Ishikawa (cell line): ENCODE data around the gene MYPOP.

Source experiments
- CEBPB ChIP-seq: IDR thresholded peaks from 2 replicates; pipeline ENCODE4 v1.6.1; 2012
- EP300 ChIP-seq: IDR thresholded peaks from 2 replicates; pipeline ENCODE4 v1.6.1; 2012; ENCODE audit warnings: borderline replicate concordance
- MAX ChIP-seq: IDR thresholded peaks from 2 replicates; pipeline ENCODE4 v1.6.1; 2012
- RAD21 ChIP-seq: IDR thresholded peaks from 2 replicates; pipeline ENCODE4 v1.6.1; 2012; ENCODE audit warnings: low read depth
- REST ChIP-seq: IDR thresholded peaks from 2 replicates; pipeline ENCODE4 v1.6.1; 2012; ENCODE audit warnings: low read depth, mild to moderate bottlenecking
- TAF1 ChIP-seq: IDR thresholded peaks from 2 replicates; pipeline ENCODE4 v1.6.1; 2012; ENCODE audit warnings: low read depth, mild to moderate bottlenecking

- TF ChIP-seq REST (no peak), MAX (no peak), EP300 (no peak), RAD21 (no peak), CEBPB (no peak), TAF1 (no peak)
These were observed 13.1 kb downstream of the MYPOP start for GRCh38 chr19:45889210-45889885.
